SU-DHL-6 (cell line): ENCODE results near the gene CACNB1.
A peak's percentile ranks its signal among the peaks of the same experiment; 100 is the strongest.

Source experiments
- EZH2phosphoT487 ChIP-seq: fragments of 200-600 bp; sonication (generic), shearing (Covaris generic); conservative IDR thresholded peaks from 2 replicates; pipeline ENCODE4 v1.6.1; 2018; ENCODE audit warnings: mild to moderate bottlenecking, antibody characterized with exemption, low read length, moderate library complexity, mixed read lengths
- TF ChIP-seq, protein P1 (sequence below): fragments of 200-600 bp; sonication (generic); IDR thresholded peaks from one replicate; pipeline ENCODE4 v1.5.1; 2017; ENCODE audit warnings: antibody characterized with exemption, mild to moderate bottlenecking, low read length, moderate library complexity; ENCODE audit not compliant: insufficient read depth, poor library complexity, severe bottlenecking

DNA sequence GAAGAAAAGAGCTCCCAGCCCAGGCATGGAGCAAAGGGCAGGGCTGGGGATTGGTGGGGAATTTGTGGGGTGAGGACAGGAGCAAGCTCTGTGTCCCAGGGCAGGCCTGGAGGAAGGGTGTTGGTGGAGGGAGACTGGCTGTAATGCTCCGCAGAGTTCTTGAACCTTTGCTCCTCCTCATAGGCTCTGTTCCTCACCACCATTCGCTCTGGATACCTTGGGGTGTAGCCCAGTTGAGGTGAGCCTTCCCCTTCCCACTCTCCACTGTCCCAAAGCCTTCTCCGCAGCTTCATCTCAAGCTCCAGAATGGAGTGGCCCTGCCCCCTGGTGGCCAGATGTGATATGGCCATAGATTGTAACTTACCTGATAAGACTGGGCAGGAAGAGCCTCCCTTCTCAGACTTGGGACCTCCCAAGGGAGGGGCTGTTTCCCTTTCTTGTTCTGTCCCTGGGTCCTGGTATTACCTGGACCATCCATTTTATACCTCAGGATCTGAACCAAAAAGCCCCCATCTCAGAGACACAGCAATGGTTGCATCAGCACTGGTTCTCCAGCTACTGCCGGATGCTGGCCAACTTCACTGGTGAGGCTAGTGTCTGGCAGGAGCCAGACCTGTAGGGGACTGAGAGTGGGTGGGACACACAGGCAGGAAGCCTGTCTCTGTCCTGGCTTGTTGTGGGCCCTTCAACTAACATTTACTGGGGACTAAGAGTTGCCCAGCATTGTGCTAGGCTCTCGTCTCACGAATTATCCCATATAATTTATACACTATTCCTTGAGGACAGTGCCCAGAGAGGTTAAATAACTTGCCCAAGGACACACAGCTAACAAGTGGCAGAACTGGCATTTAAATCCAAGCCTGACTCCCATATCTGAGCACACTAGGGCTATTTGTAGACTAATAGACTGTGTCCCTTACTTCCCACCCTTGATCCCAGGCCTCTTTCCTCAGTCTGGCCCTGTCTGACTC, 47.4 kb upstream of the CACNB1 start:
- TF ChIP-seq, protein P1, sequence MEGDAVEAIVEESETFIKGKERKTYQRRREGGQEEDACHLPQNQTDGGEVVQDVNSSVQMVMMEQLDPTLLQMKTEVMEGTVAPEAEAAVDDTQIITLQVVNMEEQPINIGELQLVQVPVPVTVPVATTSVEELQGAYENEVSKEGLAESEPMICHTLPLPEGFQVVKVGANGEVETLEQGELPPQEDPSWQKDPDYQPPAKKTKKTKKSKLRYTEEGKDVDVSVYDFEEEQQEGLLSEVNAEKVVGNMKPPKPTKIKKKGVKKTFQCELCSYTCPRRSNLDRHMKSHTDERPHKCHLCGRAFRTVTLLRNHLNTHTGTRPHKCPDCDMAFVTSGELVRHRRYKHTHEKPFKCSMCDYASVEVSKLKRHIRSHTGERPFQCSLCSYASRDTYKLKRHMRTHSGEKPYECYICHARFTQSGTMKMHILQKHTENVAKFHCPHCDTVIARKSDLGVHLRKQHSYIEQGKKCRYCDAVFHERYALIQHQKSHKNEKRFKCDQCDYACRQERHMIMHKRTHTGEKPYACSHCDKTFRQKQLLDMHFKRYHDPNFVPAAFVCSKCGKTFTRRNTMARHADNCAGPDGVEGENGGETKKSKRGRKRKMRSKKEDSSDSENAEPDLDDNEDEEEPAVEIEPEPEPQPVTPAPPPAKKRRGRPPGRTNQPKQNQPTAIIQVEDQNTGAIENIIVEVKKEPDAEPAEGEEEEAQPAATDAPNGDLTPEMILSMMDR: peak; percentile 83
- TF ChIP-seq EZH2phosphoT487: no peak
